A673 (cell line): ENCODE data around the gene DAPK3. TPM values are rescaled to one million over a fixed set of nuclear protein-coding genes. Genes with fewer than 3 reads are reported as not detected.

Experiments
- BruUV-seq: library from RNA; stranded (reverse); fragments of 400-500 nt; replicated peaks from 2 replicates; lab custom pipeline; 2021; lab: Mats Ljungman, UMichigan
- CTCF ChIA-PET: fragments of 300-600 bp; sonication (Branson Sonifier 250); formaldehyde crosslinking; loops from one replicate; lab custom pipeline; 2022; ENCODE audit warnings: antibody characterized with exemption; lab: Charles Lee
- POLR2A ChIA-PET: fragments of 300-600 bp; sonication (Branson Sonifier 250); formaldehyde crosslinking; loops from one replicate; lab custom pipeline; 2022; ENCODE audit warnings: antibody characterized with exemption; ENCODE audit not compliant: low non-redundant PET; lab: Charles Lee
- DNase-seq: peaks from one replicate; pipeline ENCODE4 v3.0.0-alpha.2; 2015; ENCODE audit warnings: low spot score
- H3K27ac ChIP-seq: fragments of 200-600 bp; sonication (generic); 2 replicates; pipeline ENCODE4 v1.5.1; 2016; ENCODE audit warnings: mixed run types, low read depth, mild to moderate bottlenecking, mixed read lengths, antibody characterized with exemption, low read length; ENCODE audit not compliant: poor library complexity, severe bottlenecking
- H3K27me3 ChIP-seq: fragments of 200-600 bp; sonication (generic); replicated peaks from 2 replicates; pipeline ENCODE4 v1.6.1; 2017; ENCODE audit warnings: mixed run types, low read depth, mild to moderate bottlenecking, mixed read lengths, antibody characterized with exemption, low read length; ENCODE audit not compliant: insufficient read depth, poor library complexity
- H3K36me3 ChIP-seq: fragments of 200-600 bp; sonication (generic); 2 replicates; pipeline ENCODE4 v1.6.1; 2016; ENCODE audit warnings: mixed run types, mild to moderate bottlenecking, mixed read lengths, antibody characterized with exemption, low read length; ENCODE audit not compliant: insufficient read depth, poor library complexity, severe bottlenecking
- H3K4me1 ChIP-seq: fragments of 200-600 bp; sonication (generic); 2 replicates; pipeline ENCODE4 v1.6.1; 2017; ENCODE audit warnings: mixed run types, mild to moderate bottlenecking, mixed read lengths, antibody characterized with exemption, low read length; ENCODE audit not compliant: insufficient read depth, poor library complexity, severe bottlenecking
- H3K4me3 ChIP-seq: fragments of 200-600 bp; sonication (generic); 2 replicates; pipeline ENCODE4 v1.5.1; 2016; ENCODE audit warnings: low read depth, mixed run types, mild to moderate bottlenecking, mixed read lengths, low read length; ENCODE audit not compliant: poor library complexity, severe bottlenecking
- H3K9me3 ChIP-seq: fragments of 200-600 bp; sonication (generic); 2 replicates; pipeline ENCODE4 v1.6.1; 2016; ENCODE audit warnings: mixed run types, low read depth, mild to moderate bottlenecking, mixed read lengths, antibody characterized with exemption, low read length; ENCODE audit not compliant: poor library complexity, severe bottlenecking
- EZH2 ChIP-seq: fragments of 200-600 bp; sonication (generic); IDR thresholded peaks from 2 replicates; pipeline ENCODE4 v1.6.1; 2017; ENCODE audit warnings: borderline replicate concordance, low read depth, mild to moderate bottlenecking, mixed read lengths, antibody characterized with exemption, low read length; ENCODE audit not compliant: poor library complexity, severe bottlenecking
- intact Hi-C: fragments of 100-400 bp; cut with micrococcal nuclease; formaldehyde crosslinking; loops from one replicate; pipeline ENCODE4 v1.10.0; 2022; ENCODE audit not compliant: unreplicated experiment
- total RNA-seq: library from RNA; stranded (reverse); gene quantifications from 2 replicates; pipeline ENCODE4 v1.2.3, GENCODE V29; 2021
- TF ChIP-seq, protein P1 (sequence below): fragments of 300-800, 200-600 bp; sonication (generic); conservative IDR thresholded peaks from 2 replicates; pipeline ENCODE4 v1.5.1; 2017; ENCODE audit warnings: low read depth, mild to moderate bottlenecking, antibody characterized with exemption, low read length, moderate library complexity, mixed read lengths

Gene DAPK3
- total RNA-seq, 1 experiment from 2014 or later = 65.9 TPM

DNA sequence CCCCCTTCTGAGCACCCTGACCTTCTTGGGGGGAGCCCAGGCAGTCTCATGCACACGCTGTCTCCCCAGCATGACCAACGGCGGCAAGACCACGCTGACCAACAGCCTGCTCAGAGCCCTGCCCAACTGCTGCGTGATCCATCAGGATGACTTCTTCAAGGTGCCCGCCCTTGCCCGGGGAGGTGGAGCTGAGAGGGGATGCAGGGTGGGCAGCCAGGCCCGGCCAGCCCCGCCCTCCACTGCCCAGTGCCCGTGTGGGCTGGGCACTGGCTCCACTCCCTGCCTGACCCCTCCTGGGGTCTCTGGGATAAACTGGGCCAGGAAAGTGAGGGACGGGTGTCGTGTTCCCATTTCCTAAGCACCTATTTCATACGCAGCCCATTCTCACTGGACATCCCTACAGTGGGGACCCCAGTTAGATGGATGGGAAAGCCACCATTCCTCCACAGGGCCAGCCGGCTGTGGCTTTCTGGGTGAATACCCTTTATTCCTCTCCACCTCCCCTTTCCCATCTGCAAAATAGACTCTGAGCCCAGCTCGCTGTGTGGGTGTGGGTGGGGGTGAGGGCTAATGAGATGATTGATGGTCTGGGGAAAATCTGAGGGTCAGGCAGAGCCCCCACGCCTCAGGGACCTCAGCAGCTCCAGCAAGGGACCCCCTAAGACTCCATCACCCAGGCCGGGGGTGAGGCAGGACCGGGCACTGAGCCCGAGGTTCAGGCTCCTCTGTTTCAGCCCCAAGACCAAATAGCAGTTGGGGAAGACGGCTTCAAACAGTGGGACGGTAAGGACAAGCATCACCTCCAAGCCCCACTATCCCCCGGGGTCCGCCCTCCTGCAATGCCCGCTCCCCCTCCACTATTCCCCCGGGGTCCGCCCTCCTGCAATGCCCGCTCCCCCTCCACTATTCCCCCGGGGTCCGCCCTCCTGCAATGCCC lies 34.1 kb downstream of the DAPK3 start:
- TF ChIP-seq EZH2 = no peak
- TF ChIP-seq, protein P1, sequence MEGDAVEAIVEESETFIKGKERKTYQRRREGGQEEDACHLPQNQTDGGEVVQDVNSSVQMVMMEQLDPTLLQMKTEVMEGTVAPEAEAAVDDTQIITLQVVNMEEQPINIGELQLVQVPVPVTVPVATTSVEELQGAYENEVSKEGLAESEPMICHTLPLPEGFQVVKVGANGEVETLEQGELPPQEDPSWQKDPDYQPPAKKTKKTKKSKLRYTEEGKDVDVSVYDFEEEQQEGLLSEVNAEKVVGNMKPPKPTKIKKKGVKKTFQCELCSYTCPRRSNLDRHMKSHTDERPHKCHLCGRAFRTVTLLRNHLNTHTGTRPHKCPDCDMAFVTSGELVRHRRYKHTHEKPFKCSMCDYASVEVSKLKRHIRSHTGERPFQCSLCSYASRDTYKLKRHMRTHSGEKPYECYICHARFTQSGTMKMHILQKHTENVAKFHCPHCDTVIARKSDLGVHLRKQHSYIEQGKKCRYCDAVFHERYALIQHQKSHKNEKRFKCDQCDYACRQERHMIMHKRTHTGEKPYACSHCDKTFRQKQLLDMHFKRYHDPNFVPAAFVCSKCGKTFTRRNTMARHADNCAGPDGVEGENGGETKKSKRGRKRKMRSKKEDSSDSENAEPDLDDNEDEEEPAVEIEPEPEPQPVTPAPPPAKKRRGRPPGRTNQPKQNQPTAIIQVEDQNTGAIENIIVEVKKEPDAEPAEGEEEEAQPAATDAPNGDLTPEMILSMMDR = no peak
- Histone ChIP-seq H3K9me3 (no peaks in the 10 kb centered on the region), H3K36me3 (no peaks in the 10 kb centered on the region), H3K4me1 (no peaks in the 10 kb centered on the region), H3K27me3 (peaks cover 12% of the 10 kb centered on the region), H3K27ac (no peak overlapping the region), H3K4me3 (no peak overlapping the region)
- intact Hi-C loops = no loop called here
- DNase-seq = no peak
- no TSS peak for BruUV-seq
- ChIA-PET CTCF (no interaction called here), POLR2A (no interaction called here)

DNA sequence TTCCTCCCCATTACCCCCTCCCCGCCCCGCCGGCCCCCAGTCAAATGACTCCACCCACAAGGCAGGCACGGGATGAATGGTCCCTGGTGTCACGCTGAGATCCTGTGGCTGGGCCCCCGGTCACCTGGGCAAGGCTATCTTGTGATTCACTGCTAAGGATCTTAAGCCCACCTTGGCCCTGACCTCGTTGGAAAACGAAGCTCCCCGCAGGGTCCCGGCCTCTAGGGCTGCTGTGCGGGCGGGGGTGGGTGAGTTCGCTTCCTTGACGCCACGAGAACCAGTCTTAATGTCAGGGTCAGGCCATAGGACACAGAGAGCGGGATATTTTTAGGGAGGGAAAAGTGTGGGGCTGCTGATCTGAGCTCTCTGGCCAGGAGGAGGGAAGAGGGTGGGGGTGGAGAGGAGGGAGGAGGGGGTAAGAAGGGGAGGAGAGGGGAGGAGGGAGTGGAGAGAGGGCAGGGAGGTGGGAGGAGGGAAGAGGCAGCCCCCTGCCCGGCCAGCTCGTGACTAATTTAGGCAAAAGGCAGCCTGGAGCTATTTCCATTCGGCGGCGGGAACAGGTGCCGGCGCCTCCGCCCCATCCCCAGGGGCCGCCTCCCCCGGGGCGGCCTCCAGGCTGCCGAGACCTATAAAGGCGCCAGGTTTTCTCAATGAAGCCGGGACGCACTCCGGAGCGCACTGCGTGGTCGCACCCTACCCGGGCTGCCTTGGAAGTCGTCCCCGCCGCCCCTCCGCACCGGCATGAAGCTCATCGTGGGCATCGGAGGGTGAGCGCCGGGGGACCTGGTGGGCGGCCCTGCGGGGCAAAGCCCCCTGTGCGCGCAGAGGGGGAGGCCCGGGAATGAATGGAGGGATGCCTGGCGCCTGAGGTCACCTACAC lies 37.7 kb downstream of the DAPK3 start, which contains the start of gene NMRK2:
TSS of gene NMRK2 (plus strand) at position 139 of the 880 bp plus-strand sequence. CDS start at position 742, 603 bp downstream.
- H3K9me3 ChIP-seq = no peaks in the 10 kb centered on the region
- ChIA-PET POLR2A (interaction anchor here (0.5 kb wide), 1 partner anchor 39 kb away, joined by 7 read pairs; no protein-coding TSS in a partner anchor), CTCF (no interaction called here)
- BruUV-seq = no TSS peak
- no peak within 1 kb of the TSS for H3K4me3 ChIP-seq
- no peak for DNase-seq
- intact Hi-C loops = no loop called here
- no peaks in the 10 kb centered on the region for H3K4me1 ChIP-seq
- no peak within 1 kb of the TSS for H3K27ac ChIP-seq
- TF ChIP-seq, protein P1 = no peak
- TF ChIP-seq EZH2 = peak; percentile 45
- H3K36me3 ChIP-seq = no peaks in the 10 kb centered on the region
- peaks cover 12% of the 10 kb centered on the region for H3K27me3 ChIP-seq

DNA sequence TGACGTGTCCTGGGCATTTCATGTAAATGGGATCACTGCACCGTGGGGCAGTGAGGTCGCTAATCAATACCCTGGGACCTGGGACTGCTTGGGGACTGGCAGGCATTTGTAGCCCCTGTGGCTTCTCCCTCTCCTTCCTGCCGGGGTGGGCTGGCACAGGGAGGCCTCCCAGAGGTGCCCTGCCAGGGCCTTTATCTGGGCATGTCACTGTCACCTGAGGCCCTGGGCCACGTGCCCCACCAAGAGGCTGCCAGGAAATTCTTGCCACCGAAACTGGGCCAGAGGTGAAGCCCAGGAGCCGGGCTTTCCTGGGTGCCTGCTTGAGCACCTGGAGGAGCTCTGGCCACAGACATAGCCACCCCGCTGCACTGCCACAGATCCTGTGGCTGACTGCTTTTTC lies 39.9 kb downstream of the DAPK3 start:
- POLR2A ChIA-PET = no interaction called here
- no peaks in the 10 kb centered on the region for H3K4me1 ChIP-seq
- no peaks in the 10 kb centered on the region for H3K36me3 ChIP-seq
- no peaks in the 10 kb centered on the region for H3K9me3 ChIP-seq
- BruUV-seq = no TSS peak
- TF ChIP-seq, protein P1 = no peak
- no peak for TF ChIP-seq EZH2
- no peak overlapping the region for H3K27ac ChIP-seq
- CTCF ChIA-PET = no interaction called here
- DNase-seq = no peak
- intact Hi-C loops = no loop called here
- peaks cover 12% of the 10 kb centered on the region for H3K27me3 ChIP-seq
- H3K4me3 ChIP-seq = no peak overlapping the region
